SK-N-SH (cell line): ENCODE results near the gene GRAMD1B.

Experiments
- CHD2 ChIP-seq: fragments of 150-350 bp; IDR thresholded peaks from 2 replicates; pipeline ENCODE4 v1.6.1; 2018; ENCODE audit warnings: low read length; ENCODE audit not compliant: partially characterized antibody
- CTCF ChIP-seq: fragments of 200-600 bp; sonication (generic); IDR thresholded peaks from 2 replicates; pipeline ENCODE4 v1.6.1; 2017; ENCODE audit warnings: antibody characterized with exemption, mild to moderate bottlenecking, moderate library complexity
- EP300 ChIP-seq, 2 experiments: IDR thresholded peaks; 2 replicates each; pipeline versions ENCODE4 v1.4.0 to v1.6.1; 2012; ENCODE audit warnings: borderline replicate concordance in 1 of 2, low read depth in 1 of 2, low read length in 1 of 2
- EZH2phosphoT487 ChIP-seq: fragments of 200-600 bp; sonication (generic); IDR thresholded peaks from 2 replicates; pipeline ENCODE4 v1.6.1; 2017; ENCODE audit warnings: low read depth, mixed run types, mild to moderate bottlenecking, antibody characterized with exemption, moderate library complexity, borderline replicate concordance
- FOXJ3 ChIP-seq: sonication (generic); formaldehyde crosslinking; IDR thresholded peaks from 2 replicates; pipeline ENCODE4 v1.5.1; 2020; ENCODE audit warnings: mild to moderate bottlenecking, missing genetic modification reagents
- JUND ChIP-seq: IDR thresholded peaks from 2 replicates; pipeline ENCODE4 v1.4.0; 2012
- NRF1 ChIP-seq: IDR thresholded peaks from 2 replicates; pipeline ENCODE4 v1.6.1; 2012; ENCODE audit warnings: low read depth, mild to moderate bottlenecking, low read length
- POLR2AphosphoS5 ChIP-seq: IDR thresholded peaks from 2 replicates; pipeline ENCODE4 v1.6.1; 2012; ENCODE audit warnings: low read depth, low read length
- RAD21 ChIP-seq: IDR thresholded peaks from 2 replicates; pipeline ENCODE4 v1.6.1; 2012; ENCODE audit warnings: mild to moderate bottlenecking, low read length
- REST ChIP-seq: IDR thresholded peaks from 2 replicates; pipeline ENCODE4 v1.6.1; 2012; ENCODE audit warnings: mild to moderate bottlenecking, low read depth, low read length, moderate library complexity
- RXRA ChIP-seq: IDR thresholded peaks from 2 replicates; pipeline ENCODE4 v1.4.0; 2012; ENCODE audit warnings: low read depth, mild to moderate bottlenecking, borderline replicate concordance
- TEAD4 ChIP-seq: IDR thresholded peaks from 2 replicates; pipeline ENCODE4 v1.4.0; 2012; ENCODE audit warnings: mild to moderate bottlenecking, borderline replicate concordance; ENCODE audit not compliant: insufficient read depth
- USF2 ChIP-seq: fragments of 150-350 bp; IDR thresholded peaks from 2 replicates; pipeline ENCODE4 v1.6.1; 2017; ENCODE audit warnings: antibody characterized with exemption, low read length, low read depth, borderline replicate concordance

- TF ChIP-seq JUND, result no peak
- TF ChIP-seq RAD21, result no peak
- no peak for TF ChIP-seq USF2
- no peak for TF ChIP-seq CTCF
- no peak for TF ChIP-seq POLR2AphosphoS5
- no peak for TF ChIP-seq RXRA
- TF ChIP-seq NRF1, result no peak
- no peak for TF ChIP-seq EZH2phosphoT487
- TF ChIP-seq FOXJ3 (CRISPR knock-in tag), result no peak
- TF ChIP-seq EP300 (IDR thresholded peaks at IDR 0.05; ENCODE audit: borderline replicate concordance in 1 of 2, low read depth in 1 of 2, low read length in 1 of 2), result no peak
- no peak for TF ChIP-seq CHD2
- TF ChIP-seq TEAD4, result no peak
- TF ChIP-seq REST, result no peak
Measured at GRCh38 chr11:123451183-123451781, 21.2 kb downstream of the GRAMD1B start.
